CD4-positive, alpha-beta T cell (primary cell): ENCODE data around the gene ADGRB3. TPM values are rescaled to one million over a fixed set of nuclear protein-coding genes. Genes with fewer than 3 reads are reported as not detected.

Experiments
- ATAC-seq: fragments of 200-7000 bp; cut with Tn5 transposase; one replicate; pipeline ENCODE4 v1.10.0; 2022; ENCODE audit warnings: mild to moderate bottlenecking; ENCODE audit not compliant: poor library complexity
- CTCF ChIA-PET: fragments of 350-600 bp; sonication (Branson Sonifier 250); formaldehyde crosslinking; loops from one replicate; lab custom pipeline; 2021; ENCODE audit warnings: antibody characterized with exemption, inconsistent platforms; lab: Charles Lee
- POLR2A ChIA-PET: fragments of 350-600 bp; sonication (Branson Sonifier 250); formaldehyde crosslinking; loops from one replicate; lab custom pipeline; 2021; ENCODE audit warnings: antibody characterized with exemption, inconsistent platforms; lab: Charles Lee
- DNase-seq, 14 experiments: peaks; one replicate each; pipeline ENCODE4 v3.0.0-alpha.2; 2013 to 2020; ENCODE audit warnings: mixed read lengths in 2 of 14
- H3K27ac ChIP-seq, 2 donors: one replicate each; pipeline versions ENCODE4 v1.5.1 to v1.7.0; 2013; ENCODE audit warnings: low read length in 2 of 2, low read depth in 1 of 2, mild to moderate bottlenecking in 1 of 2
- H3K27me3 ChIP-seq, 2 experiments: 1 replicate in 1 of 2; 2 replicates in 1 of 2; pipeline versions ENCODE4 v1.6.1 to v1.7.0; 2013; ENCODE audit warnings: low read length in 2 of 2, control low read depth in 1 of 2, mild to moderate bottlenecking in 1 of 2, moderate library complexity in 1 of 2; ENCODE audit not compliant: insufficient read depth in 2 of 2, control insufficient read depth in 1 of 2
- H3K36me3 ChIP-seq: one replicate; pipeline ENCODE4 v1.6.1; 2013; ENCODE audit warnings: low read length, control low read depth; ENCODE audit not compliant: insufficient read depth
- H3K4me1 ChIP-seq: one replicate; pipeline ENCODE4 v1.6.1; 2013; ENCODE audit warnings: low read length, control low read depth; ENCODE audit not compliant: insufficient read depth
- H3K4me3 ChIP-seq: one replicate; pipeline ENCODE4 v1.5.1; 2013; ENCODE audit warnings: mild to moderate bottlenecking, low read length, moderate library complexity
- H3K9me3 ChIP-seq, 2 experiments: 1 replicate in 1 of 2; 2 replicates in 1 of 2; pipeline versions ENCODE4 v1.6.1 to v1.7.0; 2013; ENCODE audit warnings: low read length in 2 of 2, mild to moderate bottlenecking in 2 of 2, control low read depth in 1 of 2, moderate library complexity in 1 of 2; ENCODE audit not compliant: control insufficient read depth in 1 of 2, insufficient read depth in 1 of 2
- H3K27ac Mint-ChIP-seq: one replicate; pipeline ENCODE4 v1.8.0; 2020; ENCODE audit warnings: mixed read lengths
- H3K27me3 Mint-ChIP-seq: one replicate; pipeline ENCODE4 v1.8.0; 2021; ENCODE audit warnings: mixed read lengths
- H3K36me3 Mint-ChIP-seq: one replicate; pipeline ENCODE4 v1.8.0; 2021; ENCODE audit warnings: low read depth, mixed read lengths
- H3K4me1 Mint-ChIP-seq: one replicate; pipeline ENCODE4 v1.8.0; 2021; ENCODE audit warnings: low read depth, mixed read lengths
- H3K4me3 Mint-ChIP-seq: one replicate; pipeline ENCODE4 v1.8.0; 2020; ENCODE audit warnings: mild to moderate bottlenecking, mixed read lengths
- H3K9me3 Mint-ChIP-seq: one replicate; pipeline ENCODE4 v1.8.0; 2020; ENCODE audit warnings: mixed read lengths
- intact Hi-C, 2 experiments: fragments of 100-400 bp; cut with DNase I in 1 of 2; cut with micrococcal nuclease in 1 of 2; formaldehyde crosslinking; loops; one replicate each; pipeline versions ENCODE4 v1.15.1 to v1.9.0; 2023 to 2025; cut with DNase I, micrococcal nuclease
- total RNA-seq, 174 experiments: library from RNA in 2 of 174; stranded (reverse) in 2 of 174; gene quantifications; one replicate each; pipeline ENCODE4 v1.2.3 and lab custom pipeline; 2021 to 2026
- TF ChIP-seq, protein P1 (sequence below): fragments of 200-600 bp; IDR thresholded peaks from one replicate; pipeline ENCODE4 v1.8.0; 2022; ENCODE audit warnings: antibody characterized with exemption, mild to moderate bottlenecking

Gene ADGRB3
- total RNA-seq, 2 experiments from 2014 or later, result not detected

DNA sequence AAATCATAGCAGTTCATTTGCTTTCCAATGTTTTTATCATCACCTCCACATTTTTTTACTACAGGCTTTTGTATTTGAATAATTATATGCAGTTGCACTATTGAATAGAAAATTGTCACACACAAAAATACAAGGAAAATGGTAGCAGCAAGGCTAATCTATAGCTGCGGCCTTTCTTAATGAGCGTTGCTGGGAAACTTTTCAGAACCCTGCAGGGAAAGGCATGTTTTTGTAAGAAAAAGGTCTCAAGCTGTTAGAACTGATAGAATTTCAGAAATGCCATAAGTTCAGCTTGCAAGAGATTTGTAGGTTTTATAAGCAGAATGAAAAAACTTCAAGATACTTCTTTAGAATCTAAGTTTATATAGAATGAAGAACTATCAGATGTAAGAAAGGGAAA, 625.9 kb downstream of the ADGRB3 start:
- Histone ChIP-seq H3K27me3 (no peaks in the 10 kb centered on the region), H3K4me3 (no peak overlapping the region), H3K4me1 (no peaks in the 10 kb centered on the region), H3K27ac (no peak overlapping the region), H3K9me3 (no peaks in the 10 kb centered on the region), H3K36me3 (no peaks in the 10 kb centered on the region)
- Mint-ChIP-seq H3K27me3 (no peaks in the 10 kb centered on the region), H3K4me1 (no peaks in the 10 kb centered on the region), H3K27ac (no peak overlapping the region), H3K9me3 (no peaks in the 10 kb centered on the region), H3K36me3 (no peaks in the 10 kb centered on the region), H3K4me3 (no peak overlapping the region)
- ChIA-PET POLR2A (no interaction called here), CTCF (no interaction called here)
- intact Hi-C loops, result no loop called here
- ATAC-seq (no peak), DNase-seq (no peak)
- TF ChIP-seq, protein P1, sequence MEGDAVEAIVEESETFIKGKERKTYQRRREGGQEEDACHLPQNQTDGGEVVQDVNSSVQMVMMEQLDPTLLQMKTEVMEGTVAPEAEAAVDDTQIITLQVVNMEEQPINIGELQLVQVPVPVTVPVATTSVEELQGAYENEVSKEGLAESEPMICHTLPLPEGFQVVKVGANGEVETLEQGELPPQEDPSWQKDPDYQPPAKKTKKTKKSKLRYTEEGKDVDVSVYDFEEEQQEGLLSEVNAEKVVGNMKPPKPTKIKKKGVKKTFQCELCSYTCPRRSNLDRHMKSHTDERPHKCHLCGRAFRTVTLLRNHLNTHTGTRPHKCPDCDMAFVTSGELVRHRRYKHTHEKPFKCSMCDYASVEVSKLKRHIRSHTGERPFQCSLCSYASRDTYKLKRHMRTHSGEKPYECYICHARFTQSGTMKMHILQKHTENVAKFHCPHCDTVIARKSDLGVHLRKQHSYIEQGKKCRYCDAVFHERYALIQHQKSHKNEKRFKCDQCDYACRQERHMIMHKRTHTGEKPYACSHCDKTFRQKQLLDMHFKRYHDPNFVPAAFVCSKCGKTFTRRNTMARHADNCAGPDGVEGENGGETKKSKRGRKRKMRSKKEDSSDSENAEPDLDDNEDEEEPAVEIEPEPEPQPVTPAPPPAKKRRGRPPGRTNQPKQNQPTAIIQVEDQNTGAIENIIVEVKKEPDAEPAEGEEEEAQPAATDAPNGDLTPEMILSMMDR, result no peak

DNA sequence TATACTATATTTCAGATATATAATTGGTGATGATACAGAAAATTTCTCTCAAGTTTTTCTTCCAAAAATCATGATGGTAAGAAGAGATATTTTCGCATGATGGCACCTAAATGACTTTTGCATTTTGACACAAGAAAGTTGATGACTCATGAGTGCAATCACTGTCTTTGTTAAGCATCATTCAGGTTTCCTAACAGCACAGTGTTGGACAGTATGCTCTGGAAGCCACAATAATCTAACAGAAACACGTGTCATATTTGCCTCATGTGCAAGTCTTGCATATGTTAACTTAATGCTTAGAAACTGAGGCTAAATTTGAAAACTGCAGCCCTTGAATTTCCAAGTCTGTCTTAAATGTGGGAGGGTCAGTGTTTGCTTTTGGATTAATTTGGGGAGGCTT, 628.2 kb downstream of the ADGRB3 start:
- Mint-ChIP-seq H3K36me3 (no peaks in the 10 kb centered on the region), H3K4me1 (no peaks in the 10 kb centered on the region), H3K4me3 (no peak overlapping the region), H3K27ac (no peak overlapping the region), H3K9me3 (no peaks in the 10 kb centered on the region), H3K27me3 (no peaks in the 10 kb centered on the region)
- H3K4me3 ChIP-seq, result no peak overlapping the region
- no peaks in the 10 kb centered on the region for H3K27me3 ChIP-seq
- no peaks in the 10 kb centered on the region for H3K4me1 ChIP-seq
- H3K36me3 ChIP-seq, result no peaks in the 10 kb centered on the region
- POLR2A ChIA-PET, result no interaction called here
- ATAC-seq (no peak), DNase-seq (no peak)
- H3K9me3 ChIP-seq, result no peaks in the 10 kb centered on the region
- CTCF ChIA-PET, result no interaction called here
- TF ChIP-seq, protein P1, result no peak
- H3K27ac ChIP-seq, result no peak overlapping the region
- intact Hi-C loops, result no loop called here

DNA sequence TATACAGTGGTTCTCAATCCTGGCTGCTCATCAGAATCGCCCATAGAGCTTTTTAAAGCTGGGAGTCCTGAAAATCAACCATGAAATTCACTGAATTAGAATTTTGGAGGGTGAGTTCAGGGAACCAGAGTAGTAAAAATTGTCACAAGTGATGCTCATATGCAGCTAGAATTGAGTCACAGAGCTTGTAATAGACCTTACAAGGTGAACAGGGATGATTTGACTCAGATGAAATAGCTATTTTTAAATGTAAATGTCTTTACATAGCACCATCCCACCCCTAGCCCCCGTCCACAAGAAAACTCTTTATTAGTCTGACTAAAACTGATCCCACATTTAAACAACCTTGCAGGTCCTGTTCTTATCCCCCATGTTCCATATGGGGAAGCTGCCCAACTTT, 630.0 kb downstream of the ADGRB3 start:
- H3K27ac ChIP-seq, result no peak overlapping the region

More for the DNA sequence above, 630.0 kb downstream of the ADGRB3 start:
- no peaks in the 10 kb centered on the region for H3K27me3 ChIP-seq
- DNase-seq (no peak), ATAC-seq (no peak)
- CTCF ChIA-PET, result no interaction called here
- intact Hi-C loops, result no loop called here
- Mint-ChIP-seq H3K4me1 (no peaks in the 10 kb centered on the region), H3K36me3 (no peaks in the 10 kb centered on the region), H3K4me3 (no peak overlapping the region), H3K9me3 (no peaks in the 10 kb centered on the region), H3K27me3 (no peaks in the 10 kb centered on the region), H3K27ac (no peak overlapping the region)
- TF ChIP-seq, protein P1, result no peak
- H3K9me3 ChIP-seq, result no peaks in the 10 kb centered on the region
- POLR2A ChIA-PET, result no interaction called here
- H3K36me3 ChIP-seq, result no peaks in the 10 kb centered on the region
- H3K4me3 ChIP-seq, result no peak overlapping the region
- no peaks in the 10 kb centered on the region for H3K4me1 ChIP-seq
